GM12878 (cell line): ENCODE results near the gene ALOXE3. TPM values are rescaled to one million over a fixed set of nuclear protein-coding genes. Genes with fewer than 3 reads are reported as not detected.

ENCODE experiments used
- DPF2 ChIP-seq: fragments of 450-650 bp; IDR thresholded peaks from 2 replicates; pipeline ENCODE4 v1.6.1; 2017; ENCODE audit warnings: mild to moderate bottlenecking
- E4F1 ChIP-seq: fragments of 450-650 bp; IDR thresholded peaks from 2 replicates; pipeline ENCODE4 v1.6.1; 2018; ENCODE audit warnings: borderline replicate concordance, mild to moderate bottlenecking; ENCODE audit not compliant: partially characterized antibody
- ELK1 ChIP-seq: IDR thresholded peaks from 2 replicates; pipeline ENCODE4 v1.6.1; 2012; ENCODE audit warnings: low read depth, low read length, improper control_type of control experiment
- ETV6 ChIP-seq, 2 experiments: fragments of 450-650 bp in 1 of 2; IDR thresholded peaks in 1 of 2; conservative IDR thresholded peaks in 1 of 2; 2 replicates each; pipeline ENCODE4 v1.6.1; 2014; ENCODE audit warnings: antibody characterized with exemption in 1 of 2, borderline replicate concordance in 1 of 2, low read depth in 1 of 2, mild to moderate bottlenecking in 1 of 2, moderate library complexity in 1 of 2
- MLLT1 ChIP-seq: fragments of 450-650 bp; IDR thresholded peaks from 2 replicates; pipeline ENCODE4 v1.6.1; 2016; ENCODE audit warnings: mild to moderate bottlenecking
- MTA2 ChIP-seq: fragments of 450-650 bp; IDR thresholded peaks from 2 replicates; pipeline ENCODE4 v1.6.1; 2016; ENCODE audit warnings: low read depth, mild to moderate bottlenecking, moderate library complexity
- MXI1 ChIP-seq: fragments of 150-350 bp; IDR thresholded peaks from 2 replicates; pipeline ENCODE4 v1.6.1; 2011; ENCODE audit warnings: low read depth, mild to moderate bottlenecking, inconsistent platforms, low read length, improper control_type of control experiment
- NFXL1 ChIP-seq: fragments of 450-650 bp; IDR thresholded peaks from 2 replicates; pipeline ENCODE4 v1.6.1; 2017; ENCODE audit warnings: antibody characterized with exemption, mild to moderate bottlenecking, borderline replicate concordance
- NR2C1 ChIP-seq: fragments of 450-650 bp; IDR thresholded peaks from 2 replicates; pipeline ENCODE4 v1.6.1; 2017; ENCODE audit warnings: antibody characterized with exemption, mild to moderate bottlenecking, moderate library complexity
- PBX3 ChIP-seq: IDR thresholded peaks from 2 replicates; pipeline ENCODE4 v1.6.1; 2011; ENCODE audit warnings: mild to moderate bottlenecking, low read depth, low read length, moderate library complexity; ENCODE audit not compliant: insufficient replicate concordance
- POLR2A ChIP-seq: IDR thresholded peaks from 2 replicates; pipeline ENCODE4 v1.6.1; 2011; ENCODE audit warnings: low read depth, mild to moderate bottlenecking, low read length
- RAD21 ChIP-seq: IDR thresholded peaks from 2 replicates; pipeline ENCODE4 v1.6.1; 2011; ENCODE audit warnings: mild to moderate bottlenecking, low read depth, low read length, moderate library complexity; ENCODE audit not compliant: insufficient read depth
- TCF3 ChIP-seq: IDR thresholded peaks from 2 replicates; pipeline ENCODE4 v1.6.1; 2012; ENCODE audit warnings: low read depth, mild to moderate bottlenecking, low read length, borderline replicate concordance; ENCODE audit not compliant: insufficient read depth
- WRNIP1 ChIP-seq: IDR thresholded peaks from 2 replicates; pipeline ENCODE4 v1.6.1; 2011; ENCODE audit warnings: low read depth, low read length, improper control_type of control experiment, borderline replicate concordance
- YBX1 ChIP-seq: fragments of 450-650 bp; IDR thresholded peaks from 2 replicates; pipeline ENCODE4 v1.6.1; 2016; ENCODE audit warnings: antibody characterized with exemption
- ZNF274 ChIP-seq: IDR thresholded peaks from one replicate; pipeline ENCODE4 v1.8.0; 2011; ENCODE audit not compliant: insufficient read length, insufficient read depth
- ZNF687 ChIP-seq: fragments of 450-650 bp; IDR thresholded peaks from 2 replicates; pipeline ENCODE4 v1.6.1; 2017; ENCODE audit warnings: mild to moderate bottlenecking, moderate library complexity
- ZZZ3 ChIP-seq: IDR thresholded peaks from 2 replicates; pipeline ENCODE4 v1.6.1; 2011; ENCODE audit warnings: low read depth; ENCODE audit not compliant: control insufficient read depth, insufficient read length
- polyA plus RNA-seq, 11 experiments: library from polyadenylated mRNA; depleted of rRNA in 4 of 11; unstranded in 6 of 11; stranded (reverse) in 5 of 11; fragments of >200 nt; fragmentation: Nextera tagmentation in 4 of 11; fragmentation: Illumina TruSeq in 1 of 11; extraction: Ambion mirVana in 4 of 11; extraction: Trizol in 1 of 11; gene quantifications; 1 replicate in 1 of 11; 2 replicates in 10 of 11; pipeline versions ENCODE4 v1.2.1 to v1.2.3, GENCODE V29; 2011 to 2016; ENCODE audit warnings: inconsistent platforms in 2 of 11, missing spikeins in 2 of 11, low read depth in 1 of 11
- total RNA-seq, 4 experiments: library from RNA; depleted of rRNA in 3 of 4; stranded (reverse); fragments of >200 nt in 3 of 4; fragmentation: Illumina TruSeq in 1 of 4; extraction: Trizol in 1 of 4; gene quantifications; 2 replicates each; pipeline versions ENCODE4 v1.2.1 to v1.2.3, GENCODE V29; 2013 to 2021

The ALOXE3 gene
- total and polyA plus RNA-seq, 10 of the 15 experiments (the other 5 are each of a cell fraction or from before 2014, with no cell fraction given) = 0.04 TPM; not detected in 9

- no peak for TF ChIP-seq ZNF687
- TF ChIP-seq ZNF274 = no peak
- TF ChIP-seq MXI1 = no peak
- no peak for TF ChIP-seq MLLT1
- TF ChIP-seq POLR2A = no peak
- TF ChIP-seq YBX1 = no peak
- no peak for TF ChIP-seq NR2C1
- no peak for TF ChIP-seq DPF2
- TF ChIP-seq NFXL1 = no peak
- TF ChIP-seq MTA2 = peak; percentile 9; the same call in 1 of the 2 replicates
- peak; percentile 66 for TF ChIP-seq RAD21
- no peak for TF ChIP-seq ZZZ3
- no peak for TF ChIP-seq WRNIP1
- TF ChIP-seq TCF3 = no peak
- TF ChIP-seq ELK1 = no peak
- TF ChIP-seq ETV6 (conservative IDR thresholded peaks at IDR 0.05 in 1 of 2, IDR thresholded peaks at IDR 0.05 in 1 of 2; ENCODE audit: borderline replicate concordance in 1 of 2, low read depth in 1 of 2) = no peak
- TF ChIP-seq E4F1 = no peak
- TF ChIP-seq PBX3 = no peak
These were observed 40.1 kb upstream of the ALOXE3 start (continued) for GRCh38 chr17:8158267-8159031.
